NCI-H82 treated with DMSO at 0.1 percent for 48 hours (cell line): ENCODE results near the gene CRIM1.

Experiments used
- DNase-seq: peaks from one replicate; lab custom pipeline; 2025; ENCODE audit not compliant: unreplicated experiment; lab: John Stamatoyannopoulos, UW

CRIM1 gene

DNA sequence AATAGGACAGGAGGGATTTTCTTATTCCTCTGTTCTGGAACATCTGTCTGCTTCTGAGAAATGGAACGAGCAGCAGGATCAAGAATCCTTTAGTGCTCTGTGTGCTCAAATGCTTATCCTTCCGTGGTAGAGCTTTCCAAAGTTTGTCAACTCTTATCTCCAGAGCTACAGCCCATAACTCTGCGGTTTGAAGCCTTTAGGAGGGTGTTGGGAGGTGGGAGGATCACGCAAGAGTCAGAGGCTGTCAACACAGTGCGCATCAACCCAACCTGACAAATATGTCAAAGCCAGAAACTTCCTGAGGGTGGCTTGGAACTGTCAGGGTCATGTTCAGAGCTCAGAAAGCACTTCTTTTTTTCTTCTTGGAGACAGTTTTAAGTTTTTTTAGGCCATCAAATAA, 95.9 kb downstream of the CRIM1 start:
- no peak for DNase-seq

DNA sequence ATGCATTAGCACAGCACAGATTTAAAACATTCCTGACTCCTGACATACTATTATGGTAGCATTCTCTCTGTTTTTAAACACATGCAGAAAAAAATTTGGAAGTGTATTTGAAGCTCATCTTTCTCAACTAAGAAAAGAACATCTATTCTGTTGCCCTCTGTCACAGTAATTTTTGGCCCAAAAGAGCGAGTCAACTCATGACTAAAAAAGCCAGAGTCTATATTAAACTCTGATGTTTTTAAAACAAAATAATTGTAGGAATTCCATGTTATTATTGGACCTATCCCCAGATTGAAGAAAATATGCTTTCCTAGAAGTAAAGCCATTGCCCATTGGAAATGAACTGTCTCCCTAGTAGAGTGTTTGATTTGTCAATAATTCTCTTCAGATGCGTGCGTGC, 96.7 kb downstream of the CRIM1 start:
- DNase-seq: no peak

DNA sequence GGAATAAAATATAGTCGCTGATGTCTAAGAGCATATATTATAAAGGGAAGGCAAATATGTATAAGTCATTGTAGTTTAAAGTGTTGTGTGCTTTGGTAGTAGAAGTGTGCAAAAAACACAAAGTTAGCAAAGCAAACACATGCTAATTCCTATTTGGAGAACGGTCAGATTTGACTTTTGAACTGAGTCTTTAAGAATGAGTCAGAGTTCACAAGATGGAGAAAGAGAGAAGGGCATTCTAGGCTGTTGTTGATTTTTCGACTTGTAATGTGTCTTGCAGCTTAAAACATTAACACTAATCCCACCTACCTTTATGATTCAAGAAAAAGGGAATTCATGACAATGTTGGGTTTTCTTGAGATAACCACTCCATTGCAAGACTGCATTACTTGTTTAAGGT, 98.1 kb downstream of the CRIM1 start:
- DNase-seq: no peak

DNA sequence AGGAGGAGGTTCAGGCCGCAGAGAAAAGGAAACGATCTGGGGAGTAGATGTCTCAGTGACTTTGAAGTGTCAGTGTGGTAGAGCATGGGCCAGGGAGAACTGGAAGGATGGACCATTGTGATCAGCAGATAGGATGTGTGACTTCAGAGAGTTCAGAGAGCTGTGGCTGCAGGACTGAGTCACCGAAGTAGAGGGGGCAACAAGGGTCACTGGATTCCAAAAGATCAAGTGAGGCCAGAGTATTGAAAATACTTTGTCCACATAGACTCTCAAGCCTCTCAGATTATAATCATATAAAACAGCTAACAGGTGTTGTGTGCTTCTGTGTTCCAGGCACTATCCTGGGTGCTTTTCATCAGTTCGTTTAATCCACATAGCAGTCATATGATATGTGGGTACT, 99.4 kb downstream of the CRIM1 start:
- no peak for DNase-seq

- no peak for DNase-seq
Measured at GRCh38 chr2:36455788-36456187, 100.2 kb downstream of the CRIM1 start.

GRCh38 chr2:36456227-36457175, 100.9 kb downstream of the CRIM1 start:
- no peak for DNase-seq

DNA sequence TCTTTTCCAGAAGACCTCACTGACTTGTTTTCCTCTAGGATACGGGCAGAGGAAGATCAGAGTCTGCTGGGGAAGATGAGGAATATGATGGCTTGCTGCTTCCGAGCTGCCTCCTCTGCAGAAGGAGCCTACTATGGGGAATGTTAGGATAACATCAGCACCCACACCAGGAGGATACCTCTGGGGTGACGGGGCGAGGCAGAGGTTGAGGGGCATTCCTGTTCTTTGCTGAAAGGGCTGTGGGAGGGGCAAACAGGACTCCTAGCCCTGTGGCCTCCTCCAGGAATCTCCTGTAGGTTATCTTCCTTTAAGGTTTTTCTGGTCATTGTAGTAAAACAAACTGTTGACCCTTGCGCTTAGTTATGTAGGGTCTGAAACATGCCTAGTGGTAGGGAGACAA, 102.5 kb downstream of the CRIM1 start:
- no peak for DNase-seq

DNA sequence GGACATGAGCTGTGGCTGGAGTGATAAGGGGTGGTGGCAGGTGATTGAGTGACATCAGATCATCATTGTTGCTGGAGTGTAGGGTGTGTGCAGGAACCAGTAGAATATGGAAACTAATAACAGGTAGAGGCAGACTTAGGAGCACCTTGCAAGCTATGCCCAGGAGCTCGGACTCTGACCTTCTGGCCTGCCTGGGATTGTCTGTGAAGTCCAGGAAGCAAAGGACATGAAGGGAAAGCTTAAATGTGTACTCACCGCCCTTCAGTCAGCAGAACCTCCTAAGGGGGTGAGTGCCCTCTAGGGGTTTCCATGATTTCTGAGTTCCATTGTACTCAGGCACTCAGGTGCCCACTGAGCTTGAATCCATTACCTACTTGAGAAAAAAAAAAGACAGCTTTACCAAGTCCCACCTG, 104.2 kb downstream of the CRIM1 start:
- peak; percentile 20 for DNase-seq

DNA sequence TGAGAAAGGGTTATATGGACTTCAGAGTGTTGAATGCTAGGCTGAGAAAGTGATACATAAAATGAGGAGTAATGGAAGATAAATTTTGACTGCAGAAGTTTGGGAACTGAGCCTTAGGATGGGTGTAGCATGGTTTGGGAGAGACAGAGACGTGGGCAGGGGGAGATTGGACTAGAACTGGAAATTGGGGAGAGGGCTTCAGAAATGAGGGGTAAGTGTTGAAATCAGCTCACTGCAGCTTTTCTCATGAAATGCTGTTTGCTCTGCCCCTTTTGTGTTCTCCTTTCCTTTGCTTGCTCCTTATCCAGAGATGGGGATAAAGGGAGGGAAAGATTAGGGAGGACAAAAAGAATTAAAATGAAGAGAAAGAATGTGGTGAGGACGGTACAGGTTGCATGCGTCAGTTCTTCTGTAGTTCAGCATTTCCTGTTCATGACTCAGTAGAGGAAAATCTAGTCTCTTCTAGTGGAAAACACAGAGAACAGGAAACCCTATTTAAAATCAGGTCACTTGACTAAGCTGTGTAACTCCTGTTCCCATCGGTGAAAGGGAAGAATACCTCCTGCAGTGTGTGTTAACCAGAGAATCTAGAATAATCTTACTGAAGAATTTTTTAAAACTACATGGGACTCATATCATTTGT, 105.6 kb downstream of the CRIM1 start:
- no peak for DNase-seq

GRCh38 chr2:36462311-36462935, 106.8 kb downstream of the CRIM1 start:
- no peak for DNase-seq

DNA sequence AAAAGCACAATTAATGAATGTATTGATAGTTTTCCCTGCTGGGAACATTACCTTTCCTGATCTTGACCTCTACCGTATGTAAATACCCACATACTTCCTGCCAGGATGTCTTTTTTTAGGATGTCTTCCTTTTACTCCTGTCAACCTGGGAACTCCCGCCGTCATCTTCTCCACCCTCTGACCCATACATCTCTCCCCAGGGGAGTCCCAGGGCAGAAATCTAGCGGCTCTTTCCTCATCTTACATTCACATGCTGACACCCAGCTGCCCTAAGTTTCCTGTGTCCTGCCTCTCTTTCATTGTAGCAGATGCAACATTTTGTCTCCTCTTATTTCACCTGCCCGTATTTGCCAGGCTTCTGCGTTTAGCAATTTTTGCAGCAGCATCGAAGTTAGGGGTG, 107.8 kb downstream of the CRIM1 start:
- no peak for DNase-seq

- DNase-seq: no peak
Measured at GRCh38 chr2:36464006-36464721, 108.6 kb downstream of the CRIM1 start.

DNA sequence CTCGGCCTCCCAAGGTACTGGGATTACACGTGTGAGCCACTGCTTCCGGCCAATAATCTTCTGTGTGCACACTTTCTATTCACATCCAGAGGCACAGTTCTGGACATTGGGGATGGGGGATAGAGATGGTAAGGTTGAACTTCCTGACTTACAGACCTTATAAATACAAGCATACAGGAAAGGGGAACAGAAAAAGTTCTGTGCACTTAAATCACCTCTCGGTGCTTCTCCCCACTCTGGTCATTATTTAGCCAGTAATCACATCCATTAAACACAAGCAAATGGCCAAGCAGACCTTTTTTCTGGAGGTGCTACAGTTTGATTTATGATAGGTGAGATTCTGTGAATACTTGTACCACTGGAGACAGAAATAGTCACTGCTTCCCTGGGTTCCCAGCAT, 110.6 kb downstream of the CRIM1 start:
- DNase-seq: no peak

DNA sequence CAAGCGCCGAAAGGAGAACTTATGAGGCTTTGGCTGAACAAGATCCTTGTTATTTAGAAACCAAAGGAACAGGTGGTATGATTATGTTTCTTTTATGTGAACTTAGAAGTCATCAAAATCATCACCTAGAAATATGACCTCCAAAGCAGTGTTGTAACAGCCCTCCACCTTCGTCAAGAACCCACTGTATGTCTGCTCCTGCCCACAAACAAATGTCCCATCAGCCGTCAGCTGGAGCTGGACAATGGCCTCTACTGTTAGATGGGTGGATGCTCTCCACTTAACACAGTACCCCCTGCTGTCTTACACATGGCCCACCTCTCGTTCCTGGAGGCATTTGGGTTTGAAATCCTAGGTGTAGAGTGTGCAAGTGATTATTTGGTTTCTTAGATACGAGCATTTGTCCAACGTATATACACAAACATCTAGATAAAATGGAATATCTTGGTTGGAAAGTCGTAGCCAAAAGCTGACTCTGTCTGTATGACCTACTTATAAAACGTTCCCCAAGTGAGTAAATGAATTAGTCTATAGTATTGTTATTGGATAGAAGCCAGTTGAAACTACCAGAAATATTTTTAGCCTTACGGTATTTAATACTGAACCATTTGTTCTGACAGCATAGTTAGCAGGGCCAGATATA, 113.0 kb downstream of the CRIM1 start:
- no peak for DNase-seq

- DNase-seq: no peak
Measured at GRCh38 chr2:36469106-36469477, 113.5 kb downstream of the CRIM1 start.

- no peak for DNase-seq
Measured at GRCh38 chr2:36469710-36470109, 114.1 kb downstream of the CRIM1 start.

- DNase-seq: no peak
Measured at GRCh38 chr2:36473230-36473629, 117.7 kb downstream of the CRIM1 start.

GRCh38 chr2:36476411-36476810, 120.8 kb downstream of the CRIM1 start:
- DNase-seq: no peak

- DNase-seq: no peak
Measured at GRCh38 chr2:36477315-36477714, 121.7 kb downstream of the CRIM1 start.

GRCh38 chr2:36477746-36478145, 122.2 kb downstream of the CRIM1 start:
- DNase-seq: no peak

DNA sequence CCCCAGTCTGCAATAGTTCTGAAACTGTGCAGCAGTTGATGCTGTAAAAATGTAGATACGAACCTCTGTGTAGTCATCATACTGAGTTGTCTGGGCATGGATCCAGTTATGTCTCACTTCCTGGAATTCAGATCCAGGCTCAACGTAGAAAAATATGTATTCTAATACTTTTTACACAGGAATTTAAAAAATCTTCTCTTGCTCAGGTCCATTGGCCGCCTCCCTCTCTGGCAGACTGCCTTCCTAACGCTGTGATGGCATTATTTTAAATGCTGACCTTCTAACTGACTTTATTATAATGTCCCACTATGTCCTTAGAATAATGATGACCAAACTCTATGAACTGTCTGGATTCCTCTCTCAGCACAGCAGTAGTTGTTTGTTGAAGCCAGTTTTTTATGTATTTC, 122.8 kb downstream of the CRIM1 start:
- DNase-seq: no peak
